PC-9 (cell line): ENCODE measurements around the gene KIAA1671.

Experiments used
- EZH2 ChIP-seq: fragments of 200-600 bp; sonication (generic); IDR thresholded peaks from 2 replicates; pipeline ENCODE4 v1.8.0; 2017; ENCODE audit warnings: antibody characterized with exemption, low read depth
- TF ChIP-seq, protein P1 (sequence below): fragments of 200-600 bp; sonication (generic); conservative IDR thresholded peaks from 2 replicates; pipeline ENCODE4 v1.6.1; 2017; ENCODE audit warnings: mixed run types, antibody characterized with exemption, mild to moderate bottlenecking, moderate library complexity

- TF ChIP-seq, protein P1, sequence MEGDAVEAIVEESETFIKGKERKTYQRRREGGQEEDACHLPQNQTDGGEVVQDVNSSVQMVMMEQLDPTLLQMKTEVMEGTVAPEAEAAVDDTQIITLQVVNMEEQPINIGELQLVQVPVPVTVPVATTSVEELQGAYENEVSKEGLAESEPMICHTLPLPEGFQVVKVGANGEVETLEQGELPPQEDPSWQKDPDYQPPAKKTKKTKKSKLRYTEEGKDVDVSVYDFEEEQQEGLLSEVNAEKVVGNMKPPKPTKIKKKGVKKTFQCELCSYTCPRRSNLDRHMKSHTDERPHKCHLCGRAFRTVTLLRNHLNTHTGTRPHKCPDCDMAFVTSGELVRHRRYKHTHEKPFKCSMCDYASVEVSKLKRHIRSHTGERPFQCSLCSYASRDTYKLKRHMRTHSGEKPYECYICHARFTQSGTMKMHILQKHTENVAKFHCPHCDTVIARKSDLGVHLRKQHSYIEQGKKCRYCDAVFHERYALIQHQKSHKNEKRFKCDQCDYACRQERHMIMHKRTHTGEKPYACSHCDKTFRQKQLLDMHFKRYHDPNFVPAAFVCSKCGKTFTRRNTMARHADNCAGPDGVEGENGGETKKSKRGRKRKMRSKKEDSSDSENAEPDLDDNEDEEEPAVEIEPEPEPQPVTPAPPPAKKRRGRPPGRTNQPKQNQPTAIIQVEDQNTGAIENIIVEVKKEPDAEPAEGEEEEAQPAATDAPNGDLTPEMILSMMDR, result no peak
- no peak for TF ChIP-seq EZH2
These were observed 49.9 kb downstream of the KIAA1671 start for GRCh38 chr22:25002241-25002985.
